DMS53 (cell line): Measurements from ENCODE around the gene SLC2A11.
A peak's percentile ranks its signal among the peaks of the same experiment; 100 is the strongest.
"Not testable (repeated sequence)": the region's sequence is repeated elsewhere in the genome, so short reads cannot be mapped to it uniquely, and the experiment has no call there.

Experiments
- DNase-seq: peaks from one replicate; lab custom pipeline; 2025; lab: John Stamatoyannopoulos, UW

Gene SLC2A11

GRCh38 chr22:23908587-23909205, 51.0 kb downstream of the SLC2A11 start:
- no peak for DNase-seq

- no peak for DNase-seq
Measured at GRCh38 chr22:23909296-23909898, 51.7 kb downstream of the SLC2A11 start.

DNA sequence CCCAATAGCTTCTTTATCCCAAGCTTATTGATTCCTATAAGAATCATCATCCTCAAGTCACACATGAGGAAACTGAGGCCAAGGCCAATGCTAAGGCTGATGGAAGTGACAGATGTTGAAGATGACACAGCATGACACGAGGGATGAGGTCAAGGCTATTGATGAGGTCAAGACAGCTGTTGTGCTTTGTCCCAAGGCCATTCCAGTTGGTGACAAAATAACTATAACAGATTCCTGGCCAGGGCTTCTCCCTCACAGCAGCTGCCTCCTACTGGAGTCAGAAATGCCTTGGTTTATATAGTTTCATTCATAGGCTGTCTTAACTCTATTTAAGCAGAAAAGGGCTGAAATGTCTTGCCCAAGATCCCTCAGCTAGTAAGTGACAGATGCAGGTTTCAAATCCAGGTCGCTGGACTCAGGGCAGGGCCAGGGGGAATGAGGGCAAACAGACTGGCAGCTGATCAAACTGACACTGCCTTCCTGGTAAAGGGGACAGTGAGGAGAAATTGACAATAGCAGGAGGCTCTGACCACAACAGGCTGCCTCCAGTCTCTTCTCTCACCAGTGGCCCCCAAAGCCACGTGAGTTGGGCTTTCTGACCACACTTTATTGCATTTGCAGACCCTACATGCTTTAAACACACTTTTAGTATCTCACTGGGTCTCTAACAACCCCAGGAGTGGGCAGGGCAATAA, 53.0 kb downstream of the SLC2A11 start:
- DNase-seq = peak; percentile 49

DNA sequence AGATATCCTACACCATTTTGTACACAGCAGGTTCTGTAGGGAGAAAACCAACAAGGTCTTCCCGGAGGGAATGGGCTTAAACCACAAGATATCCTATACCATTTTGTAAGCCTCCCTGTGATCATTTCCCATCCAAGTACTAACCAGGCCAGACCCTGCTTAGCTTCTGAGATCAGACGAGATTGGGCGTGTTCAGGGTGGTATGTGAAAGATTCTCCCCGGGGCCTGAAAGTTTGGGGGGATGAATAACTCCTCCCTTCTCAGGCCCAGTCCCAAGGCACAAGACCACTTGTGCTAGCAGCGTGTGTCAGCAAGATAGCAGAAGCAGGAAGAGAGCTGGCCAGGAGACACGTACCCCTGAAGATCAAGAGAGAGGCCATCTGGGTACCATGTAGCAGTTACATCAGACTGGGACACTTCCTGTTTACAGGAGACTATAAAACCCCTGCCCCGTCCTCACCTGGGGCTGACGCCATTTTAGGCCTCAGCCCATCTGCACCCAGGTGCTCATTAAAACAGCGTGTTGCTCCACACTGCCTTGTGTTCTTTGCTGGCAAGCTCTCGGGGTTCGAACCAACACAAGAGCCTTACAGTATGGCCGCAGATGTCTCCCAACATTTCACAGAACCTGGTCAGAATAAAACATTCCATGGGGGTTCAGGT, 53.8 kb downstream of the SLC2A11 start:
- DNase-seq = no peak

DNA sequence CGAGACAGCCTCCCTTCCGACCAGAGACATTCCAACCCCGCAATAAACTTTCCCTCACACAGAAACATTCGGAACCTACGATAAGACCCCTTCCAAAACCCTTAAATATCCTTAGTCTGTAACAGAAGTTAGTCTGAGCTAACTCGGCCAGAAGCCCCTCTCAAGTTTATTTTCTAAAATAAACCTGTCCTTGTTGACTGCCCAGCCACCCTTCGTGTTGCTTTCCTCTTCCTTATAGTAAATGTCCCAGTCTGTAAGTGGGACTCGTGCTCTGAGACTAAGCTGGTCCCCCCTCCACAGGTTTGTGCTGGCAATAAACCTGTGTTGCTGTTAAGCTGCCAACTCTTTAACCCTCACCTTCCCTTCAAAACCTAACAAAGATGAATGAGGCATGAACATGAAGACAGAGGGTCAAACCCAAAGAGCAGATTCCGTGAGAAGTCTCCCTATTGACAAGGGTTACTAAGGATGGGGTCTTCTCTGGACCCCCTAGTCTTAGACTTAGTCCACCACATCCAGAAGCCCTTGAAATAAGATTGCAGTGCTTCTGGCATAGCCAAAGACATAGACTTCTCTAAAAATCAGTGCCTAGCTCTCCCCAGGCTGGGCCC, 54.7 kb downstream of the SLC2A11 start:
- DNase-seq = no peak

DNA sequence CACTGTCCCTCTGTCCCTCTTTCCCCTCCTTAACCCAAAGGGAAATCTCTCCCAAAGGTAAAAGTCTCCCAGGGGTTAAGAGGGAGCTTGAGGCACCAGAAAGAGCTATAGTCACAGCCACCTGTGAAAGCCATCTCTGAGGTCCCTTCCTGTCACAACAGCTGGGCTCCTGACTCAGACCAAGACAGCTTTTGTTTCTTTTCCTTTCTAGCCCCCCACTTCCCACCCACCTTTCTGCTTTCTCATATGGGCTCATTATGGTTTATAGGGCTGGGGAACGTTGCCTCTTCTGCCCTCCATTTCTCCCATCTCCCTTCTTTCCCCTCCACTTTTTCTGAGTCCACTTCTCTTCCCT, 55.6 kb downstream of the SLC2A11 start:
- no peak for DNase-seq

DNA sequence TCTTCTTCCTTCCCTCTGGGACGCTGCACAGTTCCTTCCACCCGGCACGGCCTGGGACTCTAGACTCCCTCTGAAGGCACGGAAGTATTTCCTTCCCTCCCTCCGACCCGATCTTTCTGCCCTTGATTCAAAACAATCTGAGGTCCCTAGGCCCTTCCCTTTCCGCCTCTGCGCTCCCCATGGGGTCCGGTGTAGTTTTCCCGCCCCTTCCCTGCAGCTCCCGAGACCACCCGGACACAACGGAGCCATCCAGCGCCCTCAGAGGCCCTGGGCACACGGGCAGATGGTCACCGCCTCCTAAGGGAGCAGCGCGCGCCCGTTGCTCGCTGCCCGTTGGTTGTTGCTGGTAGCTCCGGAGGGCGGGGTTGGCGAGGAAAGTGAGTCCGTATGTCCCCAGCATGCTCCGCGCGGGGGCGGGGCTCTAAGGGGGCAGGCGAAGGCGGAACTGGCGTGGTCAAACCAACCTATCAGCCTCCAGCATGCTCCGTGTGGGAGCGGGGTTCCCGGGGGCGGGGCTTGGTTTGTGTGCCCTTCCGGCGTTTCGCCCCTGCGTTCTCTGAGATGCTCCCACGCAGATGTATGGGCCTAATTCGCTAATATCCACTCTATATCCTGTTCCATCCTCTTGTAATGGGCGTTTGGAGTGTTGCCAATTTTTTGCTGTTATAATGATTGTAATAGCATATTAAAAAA, 56.1 kb downstream of the SLC2A11 start:
- DNase-seq = peak; percentile 96

- no peak for DNase-seq
Measured at GRCh38 chr22:23915290-23915689, 57.6 kb downstream of the SLC2A11 start.

DNA sequence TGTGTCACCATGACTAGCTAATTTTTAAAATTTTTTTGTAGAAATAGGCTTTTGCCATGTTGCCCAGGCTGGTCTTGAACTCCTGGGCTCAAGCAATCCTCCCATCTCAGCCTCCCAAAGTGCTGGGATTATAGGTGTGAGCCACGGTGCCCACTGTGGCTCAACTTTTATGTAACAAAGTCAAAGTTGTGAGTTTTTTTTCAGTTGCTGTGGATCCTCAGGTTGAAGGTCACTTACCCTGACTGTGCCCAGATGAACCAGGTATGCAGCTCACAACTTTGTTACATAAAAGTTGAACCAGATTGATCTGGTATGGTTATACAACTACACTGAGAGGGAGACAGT, 62.6 kb downstream of the SLC2A11 start:
- DNase-seq = not testable (repeated sequence)

DNA sequence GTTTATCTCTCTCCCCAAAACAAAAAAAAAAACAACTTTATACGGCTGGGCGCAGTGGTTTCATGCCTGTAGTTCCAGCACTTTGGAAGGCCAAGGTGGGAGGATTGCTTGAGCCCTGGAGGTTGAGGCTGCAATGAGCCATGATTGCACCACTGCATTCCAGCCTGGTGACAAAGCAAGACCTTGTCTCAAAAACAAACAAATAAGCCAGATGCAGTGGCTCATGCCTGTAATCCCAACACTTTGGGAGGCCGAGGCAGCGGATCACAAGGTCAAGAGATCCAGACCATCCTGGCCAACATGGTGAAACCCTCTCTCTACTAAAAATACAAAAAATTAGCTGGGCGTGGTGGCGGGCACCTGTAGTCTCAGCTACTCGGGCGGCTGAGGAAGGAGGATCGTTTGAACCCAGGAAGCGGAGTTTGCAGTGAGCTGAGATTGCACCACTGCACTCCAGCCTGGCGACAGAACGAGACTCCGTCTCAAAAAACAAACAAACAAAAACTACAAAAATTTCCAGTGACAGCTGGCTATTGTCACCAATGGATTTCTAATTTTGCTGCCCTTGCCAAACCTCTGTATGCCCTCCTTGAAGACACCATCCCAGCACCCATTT, 64.0 kb downstream of the SLC2A11 start:
- not testable (repeated sequence) for DNase-seq

- DNase-seq = no peak
Measured at GRCh38 chr22:23922921-23923320, 65.2 kb downstream of the SLC2A11 start.

- DNase-seq = no peak
Measured at GRCh38 chr22:23925020-23925606, 67.4 kb downstream of the SLC2A11 start.

GRCh38 chr22:23926561-23926960, 68.9 kb downstream of the SLC2A11 start:
- no peak for DNase-seq
